Mucosa of gallbladder (tissue), 1 donor: ENCODE results near the gene MAPKBP1. TPM values are rescaled to one million over a fixed set of nuclear protein-coding genes. Genes with fewer than 3 reads are reported as not detected.
A peak's percentile ranks its signal among the peaks of the same experiment; 100 is the strongest.
"Not testable (repeated sequence)": the region's sequence is repeated elsewhere in the genome, so short reads cannot be mapped to it uniquely, and the experiment has no call there.

Source experiments
- DNase-seq: peaks from one replicate; pipeline ENCODE4 v3.0.0-alpha.2; 2020; ENCODE audit warnings: low spot score
- total RNA-seq: library from RNA; stranded (reverse); gene quantifications from one replicate; pipeline ENCODE4 v1.2.1, GENCODE V29; 2021
- donor health status: DM: no; HTN: no; CAD: no.

The MAPKBP1 gene, protein sequence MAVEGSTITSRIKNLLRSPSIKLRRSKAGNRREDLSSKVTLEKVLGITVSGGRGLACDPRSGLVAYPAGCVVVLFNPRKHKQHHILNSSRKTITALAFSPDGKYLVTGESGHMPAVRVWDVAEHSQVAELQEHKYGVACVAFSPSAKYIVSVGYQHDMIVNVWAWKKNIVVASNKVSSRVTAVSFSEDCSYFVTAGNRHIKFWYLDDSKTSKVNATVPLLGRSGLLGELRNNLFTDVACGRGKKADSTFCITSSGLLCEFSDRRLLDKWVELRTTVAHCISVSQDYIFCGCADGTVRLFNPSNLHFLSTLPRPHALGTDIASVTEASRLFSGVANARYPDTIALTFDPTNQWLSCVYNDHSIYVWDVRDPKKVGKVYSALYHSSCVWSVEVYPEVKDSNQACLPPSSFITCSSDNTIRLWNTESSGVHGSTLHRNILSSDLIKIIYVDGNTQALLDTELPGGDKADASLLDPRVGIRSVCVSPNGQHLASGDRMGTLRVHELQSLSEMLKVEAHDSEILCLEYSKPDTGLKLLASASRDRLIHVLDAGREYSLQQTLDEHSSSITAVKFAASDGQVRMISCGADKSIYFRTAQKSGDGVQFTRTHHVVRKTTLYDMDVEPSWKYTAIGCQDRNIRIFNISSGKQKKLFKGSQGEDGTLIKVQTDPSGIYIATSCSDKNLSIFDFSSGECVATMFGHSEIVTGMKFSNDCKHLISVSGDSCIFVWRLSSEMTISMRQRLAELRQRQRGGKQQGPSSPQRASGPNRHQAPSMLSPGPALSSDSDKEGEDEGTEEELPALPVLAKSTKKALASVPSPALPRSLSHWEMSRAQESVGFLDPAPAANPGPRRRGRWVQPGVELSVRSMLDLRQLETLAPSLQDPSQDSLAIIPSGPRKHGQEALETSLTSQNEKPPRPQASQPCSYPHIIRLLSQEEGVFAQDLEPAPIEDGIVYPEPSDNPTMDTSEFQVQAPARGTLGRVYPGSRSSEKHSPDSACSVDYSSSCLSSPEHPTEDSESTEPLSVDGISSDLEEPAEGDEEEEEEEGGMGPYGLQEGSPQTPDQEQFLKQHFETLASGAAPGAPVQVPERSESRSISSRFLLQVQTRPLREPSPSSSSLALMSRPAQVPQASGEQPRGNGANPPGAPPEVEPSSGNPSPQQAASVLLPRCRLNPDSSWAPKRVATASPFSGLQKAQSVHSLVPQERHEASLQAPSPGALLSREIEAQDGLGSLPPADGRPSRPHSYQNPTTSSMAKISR (N-terminal part only)
- total RNA-seq: 27.0 TPM

GRCh38 chr15:41774062-41774881 lies at the start of gene MAPKBP1:
Gene MAPKBP1, plus strand, starts transcription at chr15:41774484. Its CDS starts 792 bp downstream, at chr15:41775276.
- peak; percentile 98 for DNase-seq

DNA sequence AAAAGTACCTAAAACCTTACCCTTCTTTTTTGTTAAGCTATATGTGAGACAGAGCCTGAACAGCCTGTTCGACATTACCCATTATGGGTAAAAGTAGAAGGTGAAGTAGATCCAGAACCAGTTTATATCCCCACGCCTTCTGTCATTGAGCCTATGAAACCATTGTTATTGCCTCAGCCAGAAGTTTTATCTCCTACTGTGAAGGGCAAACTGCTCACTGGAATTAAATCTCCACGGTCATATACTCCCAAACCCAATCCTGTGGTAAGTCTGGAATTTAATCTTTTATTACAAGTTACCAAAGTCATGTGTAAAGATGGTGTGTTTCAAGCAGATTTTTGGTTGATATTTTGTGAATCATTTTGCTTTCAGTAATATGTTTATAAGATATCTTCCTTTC lies 47.1 kb upstream of the MAPKBP1 start:
- DNase-seq: no peak

- DNase-seq: not testable (repeated sequence)
Observed at GRCh38 chr15:41728061-41728460, 46.2 kb upstream of the MAPKBP1 start.

DNA sequence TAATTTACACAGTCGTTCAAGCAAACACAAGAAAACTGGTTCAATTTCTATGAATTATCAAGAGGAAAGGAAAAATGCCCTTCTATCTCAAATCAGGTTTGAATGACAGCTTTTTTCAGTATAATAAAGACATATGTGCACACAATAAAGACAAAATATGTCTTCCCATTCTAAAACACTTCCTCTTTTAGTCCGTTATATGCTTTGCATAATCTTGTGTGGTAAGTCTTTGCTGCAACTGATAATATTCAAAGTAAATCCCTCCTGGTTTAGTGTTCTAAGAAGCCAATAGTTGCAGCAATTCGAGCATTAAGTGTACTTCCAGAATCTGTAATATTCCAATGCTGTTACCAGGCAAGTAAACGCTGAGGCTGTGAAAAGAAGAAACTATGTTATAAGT lies 43.7 kb upstream of the MAPKBP1 start:
- no peak for DNase-seq

DNA sequence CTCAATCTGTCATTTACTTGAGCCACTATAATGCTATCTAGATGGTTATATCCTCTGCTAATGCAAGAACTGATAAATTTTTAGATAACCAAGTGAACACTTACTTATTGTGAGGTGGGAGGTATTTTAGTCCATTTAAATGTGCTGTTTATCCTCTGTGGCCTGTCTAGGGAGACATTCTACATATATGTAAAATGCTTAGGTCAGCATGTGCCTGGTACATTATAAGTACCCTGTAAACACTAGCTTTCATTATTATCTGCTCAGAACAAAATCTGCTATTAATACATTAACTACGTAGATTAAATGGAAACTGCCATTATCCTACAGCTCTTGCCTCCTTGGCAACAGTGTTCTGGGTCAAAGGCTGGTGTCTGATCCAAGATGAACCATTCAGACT lies 41.8 kb upstream of the MAPKBP1 start:
- no peak for DNase-seq

GRCh38 chr15:41734079-41734478 lies 40.2 kb upstream of the MAPKBP1 start:
- no peak for DNase-seq

- DNase-seq: no peak
Observed at GRCh38 chr15:41735046-41735445, 39.2 kb upstream of the MAPKBP1 start.

DNA sequence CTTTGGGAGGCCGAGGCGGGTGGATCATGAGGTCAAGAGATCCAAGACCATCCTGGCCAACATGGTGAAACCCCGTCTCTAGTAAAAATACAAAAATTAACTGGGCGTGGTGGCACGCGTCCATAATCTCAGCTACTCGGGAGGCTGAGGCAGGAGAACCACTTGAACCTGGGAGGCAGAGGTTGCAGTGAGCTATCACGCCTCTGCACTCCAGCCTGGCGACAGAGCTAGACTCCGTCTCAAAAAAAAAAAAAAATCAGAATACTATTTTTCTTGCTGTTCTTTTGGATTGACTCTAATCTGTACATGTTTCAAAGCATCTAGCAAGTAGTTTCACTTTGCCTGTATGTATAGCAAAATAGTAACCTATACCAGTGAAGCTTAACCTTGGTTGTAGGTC lies 38.8 kb upstream of the MAPKBP1 start:
- DNase-seq: not testable (repeated sequence)

- no peak for DNase-seq
Observed at GRCh38 chr15:41746802-41747201, 27.5 kb upstream of the MAPKBP1 start.

DNA sequence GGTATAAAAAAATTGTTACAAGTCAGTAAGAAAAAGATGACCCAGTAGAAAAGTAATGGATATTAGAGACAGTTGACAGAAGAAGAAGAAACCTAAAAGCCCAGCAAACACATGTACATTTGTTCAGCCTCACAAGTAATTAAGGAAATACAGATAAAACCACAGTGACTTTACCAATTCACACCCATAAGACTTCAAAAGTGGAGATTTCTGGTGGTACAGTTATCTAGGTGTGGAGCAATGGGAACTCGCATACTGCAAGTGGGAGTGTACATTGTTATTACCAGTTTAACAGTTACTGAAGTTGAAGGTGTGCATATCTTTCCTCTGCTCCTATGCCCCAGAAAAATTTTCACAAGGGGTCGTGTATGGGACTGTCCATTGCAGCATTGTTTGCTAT lies 18.1 kb upstream of the MAPKBP1 start:
- no peak for DNase-seq

GRCh38 chr15:41772720-41773331 lies 1.5 kb upstream of the MAPKBP1 start:
- peak; percentile 61 for DNase-seq

DNA sequence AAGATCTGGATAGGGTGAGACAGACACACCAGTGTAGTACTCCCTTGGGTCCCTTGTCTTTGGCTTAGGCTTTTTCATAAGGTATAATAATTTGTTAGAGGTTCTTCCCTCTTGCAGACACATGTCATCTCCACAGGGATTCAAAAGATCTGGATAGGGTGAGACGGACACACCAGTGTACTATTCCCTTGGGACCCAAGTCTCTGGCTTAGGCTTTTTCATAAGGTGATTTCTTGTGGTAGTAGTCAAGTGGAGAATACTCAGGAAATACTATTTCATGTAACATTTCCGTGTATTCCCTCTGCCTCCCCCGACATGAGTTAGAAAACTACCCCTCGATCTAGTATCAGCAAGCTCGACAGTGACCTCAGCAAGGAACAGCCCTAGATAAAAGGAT lies 954 bp upstream of the MAPKBP1 start:
- DNase-seq: no peak

DNA sequence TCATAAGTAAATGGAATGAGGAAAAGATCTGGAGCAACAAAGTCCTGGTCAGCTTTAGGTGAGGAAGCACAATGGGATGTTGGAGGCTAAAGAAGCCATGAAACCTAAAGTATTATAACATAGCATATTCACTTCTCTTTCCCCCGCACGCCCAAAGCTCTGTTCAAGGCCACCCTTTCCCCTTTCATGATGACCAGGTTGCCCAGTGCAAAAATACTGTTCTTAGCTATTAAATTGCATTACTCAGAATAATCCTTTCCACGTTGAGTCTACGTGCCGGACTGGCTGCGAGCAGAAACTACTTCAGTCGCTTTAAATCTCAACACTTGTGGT lies 589 bp upstream of the MAPKBP1 start:
- no peak for DNase-seq

- DNase-seq: no peak
Observed at GRCh38 chr15:41774882-41775417, 666 bp downstream of the MAPKBP1 start.

DNA sequence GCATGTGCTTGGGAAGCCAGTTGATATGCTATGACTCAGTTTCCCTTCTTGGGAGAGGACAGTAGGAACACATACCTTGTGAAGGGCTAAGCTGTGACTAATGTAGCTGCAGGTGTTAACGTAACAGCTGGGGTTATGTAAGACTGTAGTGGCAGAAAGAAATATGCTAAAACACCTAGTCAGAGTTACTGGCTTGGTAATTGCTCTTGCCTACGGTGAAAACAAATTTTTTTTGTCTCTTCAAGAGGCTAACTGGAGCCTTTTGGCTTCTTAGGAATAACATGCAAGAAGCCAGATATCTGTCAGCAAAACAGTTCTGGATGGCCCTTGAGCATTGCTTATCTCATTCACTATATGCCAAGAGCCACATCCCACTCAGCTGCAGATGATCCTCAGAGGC lies 1.4 kb downstream of the MAPKBP1 start:
- no peak for DNase-seq

- no peak for DNase-seq
Observed at GRCh38 chr15:41777421-41777973, 3.2 kb downstream of the MAPKBP1 start.

GRCh38 chr15:41778521-41778920 lies 4.2 kb downstream of the MAPKBP1 start:
- no peak for DNase-seq

DNA sequence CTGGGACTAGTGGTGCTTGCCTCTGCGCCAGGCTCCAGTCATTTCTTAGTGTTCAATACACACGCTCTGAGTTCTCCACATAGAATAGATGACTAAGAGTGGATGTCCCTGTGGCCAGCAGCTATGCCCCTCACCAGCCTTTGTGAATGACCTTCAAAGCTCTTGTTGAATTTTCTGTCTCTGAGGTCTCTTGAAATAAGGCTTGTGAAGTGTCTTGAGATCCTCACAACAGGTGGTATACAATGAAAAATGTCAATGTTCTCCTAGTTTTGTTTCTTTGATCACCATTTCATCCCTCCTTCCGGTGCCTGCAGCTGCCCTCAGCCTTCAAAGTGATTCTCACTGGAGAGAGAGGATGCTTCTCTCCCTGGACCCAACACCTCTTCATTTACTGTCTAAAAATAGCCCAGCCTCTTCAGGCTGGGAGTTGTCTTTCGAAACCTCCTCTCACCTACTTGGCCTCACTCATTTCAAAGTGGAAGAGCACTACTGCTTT lies 5.4 kb downstream of the MAPKBP1 start:
- no peak for DNase-seq

DNA sequence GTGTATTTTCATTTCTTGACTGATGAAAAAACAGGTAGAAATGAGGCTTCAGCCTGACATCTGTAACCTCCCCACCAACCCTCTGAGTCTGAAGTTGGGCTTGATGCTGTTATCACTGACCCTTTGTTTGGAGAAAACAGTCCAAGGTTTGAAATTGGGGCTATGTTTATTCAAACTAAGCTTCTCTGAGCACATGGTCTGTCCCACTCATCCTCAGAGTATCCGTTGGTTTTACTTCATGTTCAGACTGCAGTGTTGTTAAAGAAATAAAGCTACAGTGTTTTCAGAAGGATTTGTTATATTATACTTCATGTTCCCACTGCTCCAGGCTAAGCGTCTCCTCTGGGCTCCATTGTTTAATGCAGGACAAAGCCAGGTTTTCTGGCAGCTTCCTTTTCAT lies 6.0 kb downstream of the MAPKBP1 start:
- DNase-seq: no peak

DNA sequence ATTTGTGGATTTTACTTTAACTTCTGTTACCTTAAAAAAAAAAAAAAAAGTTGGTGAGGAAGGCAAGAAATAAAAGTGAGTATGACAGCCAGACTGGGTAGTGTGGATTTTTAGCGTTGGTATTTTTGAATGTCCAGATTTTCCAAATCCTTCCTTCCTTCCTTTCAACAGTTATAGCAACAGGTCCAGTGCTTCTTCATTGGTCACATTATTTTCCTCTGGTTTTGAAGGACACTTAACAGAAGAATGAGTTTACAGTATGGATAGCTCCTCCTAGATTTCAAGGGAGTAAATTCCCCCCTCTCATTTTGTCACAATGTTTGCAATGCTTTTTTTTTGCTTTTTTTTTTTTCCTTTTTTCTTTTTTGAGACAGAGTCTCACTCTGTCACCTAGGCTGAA lies 6.4 kb downstream of the MAPKBP1 start:
- DNase-seq: no peak
